ENCODE results near the gene RBMS3. TPM values are rescaled to one million over a fixed set of nuclear protein-coding genes. Genes with fewer than 3 reads are reported as not detected.

The RBMS3 gene
- total and polyA plus RNA-seq, 2 of the 8 experiments (the other 6 are each of a cell fraction or from before 2014, with no cell fraction given), result 3.7 to 6.9 TPM

DNA sequence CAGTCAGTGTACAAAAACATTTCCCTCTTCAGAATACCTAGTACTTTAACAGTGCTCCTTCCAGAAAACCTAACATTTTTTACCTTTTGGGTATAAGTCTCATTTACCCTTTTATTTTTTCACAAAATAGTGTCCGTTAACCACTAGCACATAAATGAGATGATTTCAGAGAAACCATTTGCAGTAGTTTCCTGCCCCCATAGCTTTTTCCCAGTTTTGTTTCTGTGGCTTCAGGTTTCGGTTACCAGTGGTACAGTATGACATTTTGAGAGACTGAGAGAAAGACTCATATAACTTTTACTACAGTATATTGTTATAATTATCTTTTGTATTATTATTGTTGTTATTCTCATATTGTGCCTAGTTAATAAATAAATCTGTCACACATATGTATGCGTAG is 6.2 kb upstream of the RBMS3 start (continued):
- TF ChIP-seq CHD2 (IDR thresholded peaks at IDR 0.05; ENCODE audit: low read length), result no peak
- TF ChIP-seq JUN (IDR thresholded peaks at IDR 0.05; ENCODE audit: low read depth, low read length), result no peak
- TF ChIP-seq SAP30 (IDR thresholded peaks at IDR 0.05; ENCODE audit: insufficient read depth, insufficient replicate concordance, low read length), result no peak
- no peak for TF ChIP-seq SP2 (IDR thresholded peaks at IDR 0.05; ENCODE audit: low read length)
- TF ChIP-seq EGR1 (IDR thresholded peaks at IDR 0.05; ENCODE audit: borderline replicate concordance, low read depth, low read length), result no peak
